H9 (cell line): Measurements from ENCODE around the gene LMOD3. TPM values are rescaled to one million over a fixed set of nuclear protein-coding genes. Genes with fewer than 3 reads are reported as not detected.

ENCODE experiments used
- DNase-seq: peaks from one replicate; pipeline ENCODE4 v3.0.0-alpha.2; 2017
- H2AFZ ChIP-seq: one replicate; pipeline ENCODE4 v1.6.1; 2013; ENCODE audit warnings: mild to moderate bottlenecking, low read length, control low read depth, moderate library complexity
- H2AK5ac ChIP-seq: 2 replicates; pipeline ENCODE4 v1.6.1; 2013; ENCODE audit warnings: low read length, control low read depth, mixed read lengths; ENCODE audit not compliant: insufficient read length
- H2BK120ac ChIP-seq: one replicate; pipeline ENCODE4 v1.6.1; 2013; ENCODE audit warnings: low read depth, mild to moderate bottlenecking, low read length, control low read depth, inconsistent platforms; ENCODE audit not compliant: poor library complexity, severe bottlenecking
- H2BK12ac ChIP-seq: 2 replicates; pipeline ENCODE4 v1.6.1; 2013; ENCODE audit warnings: low read length, control low read depth, mixed read lengths, low read depth; ENCODE audit not compliant: insufficient read length
- H2BK15ac ChIP-seq: 2 replicates; pipeline ENCODE4 v1.6.1; 2013; ENCODE audit warnings: low read depth, low read length, control low read depth
- H2BK20ac ChIP-seq: one replicate; pipeline ENCODE4 v1.6.1; 2013; ENCODE audit warnings: low read depth, mild to moderate bottlenecking, low read length, control low read depth, inconsistent platforms; ENCODE audit not compliant: poor library complexity, severe bottlenecking
- H2BK5ac ChIP-seq: 2 replicates; pipeline ENCODE4 v1.6.1; 2013; ENCODE audit warnings: low read length, control low read depth, mixed read lengths; ENCODE audit not compliant: insufficient read length
- H3K14ac ChIP-seq: 2 replicates; pipeline ENCODE4 v1.6.1; 2013; ENCODE audit warnings: low read length, control low read depth; ENCODE audit not compliant: insufficient read depth
- H3K18ac ChIP-seq: 2 replicates; pipeline ENCODE4 v1.6.1; 2013; ENCODE audit warnings: low read depth, mild to moderate bottlenecking, mixed read lengths, low read length, control low read depth; ENCODE audit not compliant: insufficient read length
- H3K23ac ChIP-seq: 2 replicates; pipeline ENCODE4 v1.6.1; 2013; ENCODE audit warnings: low read length, control low read depth, mixed read lengths, low read depth; ENCODE audit not compliant: insufficient read length
- H3K23me2 ChIP-seq: 2 replicates; pipeline ENCODE4 v1.6.1; 2013; ENCODE audit warnings: low read depth, mild to moderate bottlenecking, mixed read lengths, low read length, control low read depth; ENCODE audit not compliant: insufficient read length, poor library complexity, severe bottlenecking
- H3K27ac ChIP-seq: 2 replicates; pipeline ENCODE4 v1.5.1; 2013; ENCODE audit warnings: low read length, control low read depth, mixed read lengths, low read depth; ENCODE audit not compliant: insufficient read length
- H3K27me3 ChIP-seq: 2 replicates; pipeline ENCODE4 v1.6.1; 2013; ENCODE audit warnings: low read length, control low read depth, inconsistent platforms; ENCODE audit not compliant: insufficient read depth
- H3K4ac ChIP-seq: 2 replicates; pipeline ENCODE4 v1.6.1; 2013; ENCODE audit warnings: low read depth, mild to moderate bottlenecking, control low read depth, inconsistent platforms, low read length, moderate library complexity
- H3K4me1 ChIP-seq: 2 replicates; pipeline ENCODE4 v1.6.1; 2013; ENCODE audit warnings: low read length, control low read depth, inconsistent platforms; ENCODE audit not compliant: insufficient read depth
- H3K4me2 ChIP-seq: 2 replicates; pipeline ENCODE4 v1.6.1; 2013; ENCODE audit warnings: low read length, control low read depth, mixed read lengths; ENCODE audit not compliant: insufficient read length, insufficient read depth
- H3K56ac ChIP-seq: 2 replicates; pipeline ENCODE4 v1.6.1; 2013; ENCODE audit warnings: low read depth, mild to moderate bottlenecking, mixed read lengths, low read length, control low read depth; ENCODE audit not compliant: insufficient read length
- H3K79me1 ChIP-seq: 2 replicates; pipeline ENCODE4 v1.6.1; 2013; ENCODE audit warnings: low read depth, mild to moderate bottlenecking, moderate library complexity, low read length, control low read depth, inconsistent platforms; ENCODE audit not compliant: insufficient read depth, poor library complexity, severe bottlenecking
- H3K79me2 ChIP-seq: 2 replicates; pipeline ENCODE4 v1.6.1; 2013; ENCODE audit warnings: low read length, control low read depth, inconsistent platforms; ENCODE audit not compliant: insufficient read depth
- H3K9ac ChIP-seq: 2 replicates; pipeline ENCODE4 v1.6.1; 2013; ENCODE audit warnings: low read length, control low read depth, mixed read lengths; ENCODE audit not compliant: insufficient read length; ENCODE audit errors: extremely low read depth
- H3K9me3 ChIP-seq: one replicate; pipeline ENCODE4 v1.6.1; 2013; ENCODE audit warnings: low read depth, low read length, inconsistent platforms; ENCODE audit not compliant: control insufficient read depth
- H3T11ph ChIP-seq: one replicate; pipeline ENCODE4 v1.6.1; 2013; ENCODE audit warnings: mild to moderate bottlenecking, low read length, control low read depth, inconsistent platforms
- H4K20me1 ChIP-seq: one replicate; pipeline ENCODE4 v1.6.1; 2013; ENCODE audit not compliant: control insufficient read depth, insufficient read length, insufficient read depth
- H4K5ac ChIP-seq: 2 replicates; pipeline ENCODE4 v1.6.1; 2013; ENCODE audit warnings: low read depth, mild to moderate bottlenecking, mixed read lengths, low read length, control low read depth; ENCODE audit not compliant: insufficient read length
- H4K8ac ChIP-seq: replicated peaks from 2 replicates; pipeline ENCODE4 v1.6.1; 2013; ENCODE audit warnings: low read length, control low read depth, mixed read lengths, low read depth; ENCODE audit not compliant: insufficient read length
- H4K91ac ChIP-seq: 2 replicates; pipeline ENCODE4 v1.6.1; 2013; ENCODE audit warnings: low read depth, mild to moderate bottlenecking, moderate library complexity, mixed read lengths, low read length, control low read depth; ENCODE audit not compliant: insufficient read length
- H3K27ac Mint-ChIP-seq, 3 experiments: 2 replicates in 2 of 3; 3 replicates in 1 of 3; pipeline ENCODE4 v1.8.0; 2020 to 2021; ENCODE audit warnings: mixed read lengths in 3 of 3, mild to moderate bottlenecking in 1 of 3, moderate library complexity in 1 of 3
- H3K27me3 Mint-ChIP-seq: 2 replicates; pipeline ENCODE4 v1.8.0; 2021; ENCODE audit warnings: low read depth, mild to moderate bottlenecking, moderate library complexity, mixed read lengths
- H3K36me3 Mint-ChIP-seq, 3 experiments: 2 replicates in 2 of 3; 3 replicates in 1 of 3; pipeline ENCODE4 v1.8.0; 2020 to 2021; ENCODE audit warnings: low read depth in 3 of 3, mixed read lengths in 3 of 3; ENCODE audit not compliant: insufficient read depth in 1 of 3
- H3K4me1 Mint-ChIP-seq, 2 experiments: 2 replicates each; pipeline ENCODE4 v1.8.0; 2020; ENCODE audit warnings: mixed read lengths in 2 of 2
- H3K4me3 Mint-ChIP-seq, 2 experiments: 2 replicates in 1 of 2; 3 replicates in 1 of 2; pipeline ENCODE4 v1.8.0; 2020 to 2021; ENCODE audit warnings: mild to moderate bottlenecking in 2 of 2, mixed read lengths in 2 of 2, moderate library complexity in 1 of 2
- H3K9me3 Mint-ChIP-seq, 2 experiments: 2 replicates in 1 of 2; 3 replicates in 1 of 2; pipeline ENCODE4 v1.8.0; 2020; ENCODE audit warnings: mild to moderate bottlenecking in 2 of 2, mixed read lengths in 2 of 2, moderate library complexity in 1 of 2
- CTCF ChIP-seq: fragments of 200-600 bp; sonication (generic); conservative IDR thresholded peaks from 3 replicates; pipeline ENCODE4 v1.8.0; 2021; ENCODE audit warnings: antibody characterized with exemption, mild to moderate bottlenecking
- whole genome bisulfite sequencing: extraction: QIAGEN DNeasy Blood & Tissue Kit; methylation state at CpG from one replicate; pipeline ENCODE4 v1.1.7; 2013; ENCODE audit warnings: missing lambda C conversion rate, low lambda C conversion rate, mixed read lengths; ENCODE audit not compliant: insufficient read length; ENCODE audit errors: extremely low coverage; 5-methylcytosine and 5-hydroxymethylcytosine counted together
- total RNA-seq: library from RNA; stranded (reverse); gene quantifications from 2 replicates; pipeline ENCODE4 v1.2.1, GENCODE V29; 2021

The LMOD3 gene
- total RNA-seq, 1 experiment from 2014 or later = not detected

- Histone ChIP-seq H3K27me3 (peaks cover 4% of the 10 kb centered on the region; the same call in 1 of the 2 replicates), H4K8ac (no peak overlapping the region), H3K27ac (no peak overlapping the region), H2BK15ac (no peak overlapping the region), H3K23ac (no peak overlapping the region), H3K14ac (no peak overlapping the region), H3K18ac (no peak overlapping the region), H3K4me1 (no peaks in the 10 kb centered on the region; the same call in 1 of the 2 replicates), H4K91ac (no peak overlapping the region), H2BK5ac (no peak overlapping the region), H3K4me2 (no peak overlapping the region), H2BK120ac (no peak overlapping the region), H2BK12ac (no peak overlapping the region), H3K9ac (no peak overlapping the region), H2AK5ac (no peak overlapping the region), H3K4ac (no peak overlapping the region), H3K9me3 (no peaks in the 10 kb centered on the region), H3K56ac (no peak overlapping the region), H3K23me2 (no peaks in the 10 kb centered on the region), H2BK20ac (no peak overlapping the region), H4K20me1 (no peaks in the 10 kb centered on the region), H3K79me2 (no peaks in the 10 kb centered on the region), H3K79me1 (no peaks in the 10 kb centered on the region), H3T11ph (no peak overlapping the region), H2AFZ (no peak overlapping the region), H4K5ac (no peak overlapping the region)
- TF ChIP-seq CTCF = no peak
- Mint-ChIP-seq H3K27me3 (peaks cover 92% of the 10 kb centered on the region), H3K27ac (no peak overlapping the region), H3K36me3 (no peaks in the 10 kb centered on the region), H3K4me1 (peaks cover 12 to 23% of the 10 kb centered on the region in 2 experiments), H3K4me3 (no peak overlapping the region), H3K9me3 (no peaks in the 10 kb centered on the region)
- WGBS = no CpG with 5 or more reads among the region's 3 CpGs
- no peak for DNase-seq
Measured at GRCh38 chr3:69142090-69142489, 19.7 kb upstream of the LMOD3 start.
